Measurements from ENCODE around the gene EIF4G3. TPM values are rescaled to one million over a fixed set of nuclear protein-coding genes. Genes with fewer than 3 reads are reported as not detected.
A peak's percentile ranks its signal among the peaks of the same experiment; 100 is the strongest.

The EIF4G3 gene
- total and polyA plus RNA-seq, 2 donors (not counting 3 experiments of a cell fraction or from before 2014, with no cell fraction given): 40.7 to 78.5 TPM

- no peak overlapping the region for H3K27ac ChIP-seq (ENCODE audit: insufficient read depth, low read depth, low read length)
- no peaks in the 10 kb centered on the region for H3K9me3 ChIP-seq (replicated peaks; ENCODE audit: control insufficient read depth, insufficient read depth, low read length)
- ChIA-PET CTCF (interaction anchor here (0.9 to 1.1 kb wide), 2 partner anchors 59 to 148 kb away, joined by 3 to 5 read pairs; no protein-coding TSS in a partner anchor), POLR2A (no interaction called here)
- no TSS peak for BruUV-seq (replicated peaks)
- H3K36me3 ChIP-seq (ENCODE audit: control insufficient read depth in 2 of 2, extremely low read depth in 1 of 2, insufficient read depth in 2 of 2, low read length in 2 of 2): peaks cover 23 to 55% of the 10 kb centered on the region in 2 experiments
- no peak overlapping the region for H3K4me2 ChIP-seq (ENCODE audit: insufficient read depth, low read length)
- no peak overlapping the region for H3K9ac ChIP-seq (replicated peaks; ENCODE audit: extremely low read depth, insufficient read depth, low read length)
- H3K27me3 ChIP-seq (ENCODE audit: control insufficient read depth in 2 of 2, insufficient read depth in 2 of 2, low read length in 2 of 2): no peaks in the 10 kb centered on the region
- intact Hi-C loops (cut with micrococcal nuclease) (no loop called here), dilution Hi-C loops (cut with MboI; ENCODE audit: extremely low pct_ligation_motif_present, low sequenced_read_pairs) (no loop called here)
- DNase-seq (ENCODE audit: low read depth, low spot score) (peak; percentile 60), FAIRE-seq (peak; percentile 69)
- H3K9me1 ChIP-seq (replicated peaks; ENCODE audit: control insufficient read depth, extremely low read depth, insufficient read depth, low read length): no peaks in the 10 kb centered on the region
- no peak for TF ChIP-seq MAX (IDR thresholded peaks at IDR 0.05; ENCODE audit: insufficient read depth, insufficient read length)
- TF ChIP-seq MYC (IDR thresholded peaks at IDR 0.05; ENCODE audit: low read depth, low read length): no peak
- TF ChIP-seq POLR2A (IDR thresholded peaks at IDR 0.05; ENCODE audit: low read depth, low read length): no peak
- TF ChIP-seq EZH2 (IDR thresholded peaks at IDR 0.05; ENCODE audit: borderline replicate concordance, low read depth, low read length, severe bottlenecking): no peak
- no peak for TF ChIP-seq FOS (IDR thresholded peaks at IDR 0.05; ENCODE audit: borderline replicate concordance, insufficient read depth, low read length)
- no peak for TF ChIP-seq CTCF (IDR thresholded peaks at IDR 0.05; ENCODE audit: extremely low read depth in 1 of 2, insufficient read depth in 1 of 2, low read depth in 1 of 2, low read length in 2 of 2)
- no peak for TF ChIP-seq JUN (IDR thresholded peaks at IDR 0.05; ENCODE audit: borderline replicate concordance, insufficient read depth, insufficient read length, low read depth)
- no peak for TF ChIP-seq POLR2AphosphoS5 (IDR thresholded peaks at IDR 0.05; ENCODE audit: insufficient read depth, low read depth, low read length)
- TF ChIP-seq GATA2 (IDR thresholded peaks at IDR 0.05; ENCODE audit: insufficient read depth, insufficient read length, low read depth, low read length): no peak
- H4K20me1 ChIP-seq (replicated peaks; ENCODE audit: control insufficient read depth, extremely low read depth, insufficient read depth, low read length): no peaks in the 10 kb centered on the region
- no peak overlapping the region for H2AFZ ChIP-seq (ENCODE audit: low read depth, low read length)
- H3K4me1 ChIP-seq (ENCODE audit: control insufficient read depth, extremely low read depth, insufficient read depth, low read length): peaks cover 6% of the 10 kb centered on the region
- H3K79me2 ChIP-seq (ENCODE audit: control insufficient read depth, insufficient read depth, low read length): no peaks in the 10 kb centered on the region
- no peak overlapping the region for H3K4me3 ChIP-seq (replicated peaks in 1 of 3; ENCODE audit: insufficient read depth in 1 of 3, low read depth in 1 of 3, low read length in 3 of 3)
These were observed 44.1 kb upstream of the EIF4G3 start for GRCh38 chr1:21220815-21221214.

All from endothelial cell of umbilical vein (primary cell).